Suprapubic skin (tissue), 3 donors: Measurements from ENCODE around the gene RAPGEF4.

ENCODE experiments used
- CTCF ChIP-seq, 2 donors: fragments of 200-600 bp in 1 of 2; fragments of 450-650 bp in 1 of 2; sonication (generic) in 1 of 2; IDR thresholded peaks; one replicate each; pipeline ENCODE4 v1.5.1; 2016 to 2019; ENCODE audit warnings: antibody characterized with exemption in 2 of 2, mild to moderate bottlenecking in 1 of 2, moderate library complexity in 1 of 2
- POLR2A ChIP-seq, 2 donors: fragments of 450-650 bp; IDR thresholded peaks; one replicate each; pipeline ENCODE4 v1.6.1; 2017; ENCODE audit warnings: antibody characterized with exemption in 2 of 2, mild to moderate bottlenecking in 2 of 2, moderate library complexity in 2 of 2

- TF ChIP-seq POLR2A (IDR thresholded peaks at IDR 0.05), result no peak
- TF ChIP-seq CTCF (IDR thresholded peaks at IDR 0.05), result no peak
Observed at GRCh38 chr2:172697296-172697695, 38.3 kb upstream of the RAPGEF4 start.
